ENCODE measurements around the gene SCD. TPM values are rescaled to one million over a fixed set of nuclear protein-coding genes. Genes with fewer than 3 reads are reported as not detected.

The SCD gene
- total and polyA plus RNA-seq, 9 of the 15 experiments (the other 6 are each of a cell fraction or from before 2014, with no cell fraction given): 114 to 486 (median 188) TPM

- TF ChIP-seq C11orf30 (IDR thresholded peaks at IDR 0.05; ENCODE audit: low read depth): no peak
- peak; percentile 31; the same call in 1 of the 2 replicates for TF ChIP-seq CTBP1 (IDR thresholded peaks at IDR 0.05; ENCODE audit: borderline replicate concordance)
- no peak for TF ChIP-seq GATAD2A (IDR thresholded peaks at IDR 0.05)
- TF ChIP-seq ZNF384 (IDR thresholded peaks at IDR 0.05; ENCODE audit: low read depth, low read length): peak; percentile 97
- TF ChIP-seq ZNF639 (CRISPR knock-in tag; conservative IDR thresholded peaks at IDR 0.05 in 1 of 2, IDR thresholded peaks at IDR 0.05 in 1 of 2): peak in 1 of 2 experiments; percentile 58; a peak in 1 of 4 replicates
- no peak for TF ChIP-seq DDX20 (tag; IDR thresholded peaks at IDR 0.05; ENCODE audit: low read depth)
- TF ChIP-seq CBX1 (IDR thresholded peaks at IDR 0.05; ENCODE audit: low read depth): no peak
- TF ChIP-seq JUND (IDR thresholded peaks at IDR 0.05; ENCODE audit: borderline replicate concordance, low read depth, low read length): peak; percentile 92
- peak; percentile 40; the same call in 1 of the 3 replicates for TF ChIP-seq JUND (tag; IDR thresholded peaks at IDR 0.05; ENCODE audit: borderline replicate concordance, low read depth, low read length)
- no peak for TF ChIP-seq TARDBP (IDR thresholded peaks at IDR 0.05)
- 0 out of 2 replicates have a peak, but pooled peaks have one; percentile 80 for TF ChIP-seq DPF2 (IDR thresholded peaks at IDR 0.05)
- TF ChIP-seq MCM7 (IDR thresholded peaks at IDR 0.05): no peak
- TF ChIP-seq MLLT1 (IDR thresholded peaks at IDR 0.05): peak in 1 of 2 experiments; percentile 32; a peak in 1 of 4 replicates
- TF ChIP-seq STAT5A (IDR thresholded peaks at IDR 0.05; ENCODE audit: borderline replicate concordance, low read length): peak; percentile 20; the same call in 1 of the 2 replicates
- TF ChIP-seq VEZF1 (CRISPR knock-in tag; IDR thresholded peaks at IDR 0.05): peak; percentile 71
- TF ChIP-seq ZNF121 (CRISPR knock-in tag; conservative IDR thresholded peaks at IDR 0.05): no peak
- TF ChIP-seq MTF1 (CRISPR knock-in tag; IDR thresholded peaks at IDR 0.05; ENCODE audit: borderline replicate concordance): no peak
- TF ChIP-seq UBTF (IDR thresholded peaks at IDR 0.05; ENCODE audit: borderline replicate concordance in 1 of 2, low read depth in 2 of 2, low read length in 2 of 2): peak; percentile 48 to 91; a peak in 3 of 4 replicates
- peak; percentile 71 for TF ChIP-seq TAF1 (IDR thresholded peaks at IDR 0.05; ENCODE audit: control insufficient read depth, extremely low read depth, insufficient read depth, low read length, severe bottlenecking)
- TF ChIP-seq TBL1XR1 (IDR thresholded peaks at IDR 0.05; ENCODE audit: low read length in 2 of 2): peak in 1 of 2 experiments; percentile 54; a peak in 2 of 4 replicates
- peak; percentile 25; the same call in 1 of the 2 replicates for TF ChIP-seq GABPA (tag; conservative IDR thresholded peaks at IDR 0.05; ENCODE audit: low read depth)
These were observed 26.5 kb downstream of the SCD start (continued) for GRCh38 chr10:100373298-100374199.
